OCI-LY3 (cell line): ENCODE results near the gene CFAP251.

Source experiments
- EZH2phosphoT487 ChIP-seq: fragments of 200-600 bp; shearing (Covaris generic); IDR thresholded peaks from 2 replicates; pipeline ENCODE4 v1.6.1; 2018; ENCODE audit warnings: antibody characterized with exemption, mixed run types, low read depth
- TF ChIP-seq, protein P1 (sequence below): fragments of 200-600, 300-600 bp; sonication (generic); IDR thresholded peaks from 2 replicates; pipeline ENCODE4 v1.5.1; 2014; ENCODE audit warnings: antibody characterized with exemption, low read length, low read depth

DNA sequence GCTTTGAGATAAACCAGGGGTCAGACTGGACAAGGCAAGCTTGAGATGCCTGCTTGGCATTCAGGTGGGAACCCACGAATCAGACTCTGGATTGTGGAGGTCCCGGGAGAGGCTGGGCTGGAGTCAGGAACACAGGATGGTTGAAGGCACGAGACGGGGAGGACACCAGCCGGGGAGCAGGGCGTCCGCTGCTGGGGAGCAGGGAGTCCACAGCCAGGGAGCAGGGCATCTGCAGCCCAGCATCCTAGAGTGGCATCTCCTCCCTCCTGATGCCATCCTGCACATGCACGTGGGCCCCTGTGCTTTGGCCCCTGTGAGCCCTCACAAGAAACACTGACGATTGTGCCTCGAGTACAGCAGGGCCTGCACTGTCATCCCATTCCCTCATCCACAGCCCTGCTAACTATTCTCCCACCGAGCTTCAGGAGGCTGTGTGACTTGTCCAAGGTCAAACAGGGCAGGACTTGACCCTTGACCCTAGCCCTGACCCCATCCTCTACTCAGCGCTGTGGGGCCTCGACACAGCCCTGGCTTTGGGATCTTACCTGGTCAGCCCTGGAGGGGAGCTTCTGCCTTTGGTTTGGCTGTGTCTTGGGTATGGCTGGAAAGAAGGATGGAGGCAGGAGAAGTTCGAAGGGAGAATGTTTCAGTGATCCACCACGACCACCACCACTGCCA, 45.1 kb downstream of the CFAP251 start:
- TF ChIP-seq, protein P1, sequence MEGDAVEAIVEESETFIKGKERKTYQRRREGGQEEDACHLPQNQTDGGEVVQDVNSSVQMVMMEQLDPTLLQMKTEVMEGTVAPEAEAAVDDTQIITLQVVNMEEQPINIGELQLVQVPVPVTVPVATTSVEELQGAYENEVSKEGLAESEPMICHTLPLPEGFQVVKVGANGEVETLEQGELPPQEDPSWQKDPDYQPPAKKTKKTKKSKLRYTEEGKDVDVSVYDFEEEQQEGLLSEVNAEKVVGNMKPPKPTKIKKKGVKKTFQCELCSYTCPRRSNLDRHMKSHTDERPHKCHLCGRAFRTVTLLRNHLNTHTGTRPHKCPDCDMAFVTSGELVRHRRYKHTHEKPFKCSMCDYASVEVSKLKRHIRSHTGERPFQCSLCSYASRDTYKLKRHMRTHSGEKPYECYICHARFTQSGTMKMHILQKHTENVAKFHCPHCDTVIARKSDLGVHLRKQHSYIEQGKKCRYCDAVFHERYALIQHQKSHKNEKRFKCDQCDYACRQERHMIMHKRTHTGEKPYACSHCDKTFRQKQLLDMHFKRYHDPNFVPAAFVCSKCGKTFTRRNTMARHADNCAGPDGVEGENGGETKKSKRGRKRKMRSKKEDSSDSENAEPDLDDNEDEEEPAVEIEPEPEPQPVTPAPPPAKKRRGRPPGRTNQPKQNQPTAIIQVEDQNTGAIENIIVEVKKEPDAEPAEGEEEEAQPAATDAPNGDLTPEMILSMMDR: no peak
- TF ChIP-seq EZH2phosphoT487: no peak
